AG04449 (cell line): ENCODE results near the gene CHD5.
A peak's percentile ranks its signal among the peaks of the same experiment; 100 is the strongest.

Source experiments
- CTCF ChIA-PET: fragments of 350-600 bp; formaldehyde crosslinking; extraction: SDS; loops from one replicate; lab custom pipeline; 2021; ENCODE audit warnings: antibody characterized with exemption; lab: Yijun Ruan, JAX
- POLR2A ChIA-PET: fragments of 400-600, 350-600 bp; formaldehyde crosslinking; extraction: SDS; loops from one replicate; lab custom pipeline; 2020; ENCODE audit warnings: antibody characterized with exemption, inconsistent platforms; lab: Yijun Ruan, JAX
- DNase-seq: peaks from one replicate; pipeline ENCODE4 v3.0.0-alpha.2; 2010; ENCODE audit warnings: low read depth, low spot score
- H3K4me3 ChIP-seq: 2 replicates; pipeline ENCODE4 v1.5.1; 2011; ENCODE audit warnings: low read depth, mild to moderate bottlenecking, control low read depth, low read length
- CTCF ChIP-seq: IDR thresholded peaks from one replicate; pipeline ENCODE4 v1.5.1; 2011; ENCODE audit warnings: mild to moderate bottlenecking, moderate library complexity, low read length, control low read depth, inconsistent platforms; ENCODE audit not compliant: insufficient read depth; ENCODE audit errors: missing control alignments

The CHD5 gene

GRCh38 chr1:6130036-6130435, 50.1 kb downstream of the CHD5 start:
- H3K4me3 ChIP-seq = no peak overlapping the region
- no peak for DNase-seq
- no peak for TF ChIP-seq CTCF
- ChIA-PET POLR2A (no interaction called here), CTCF (no interaction called here)

GRCh38 chr1:6129313-6129712, 50.8 kb downstream of the CHD5 start:
- H3K4me3 ChIP-seq = no peak overlapping the region
- CTCF ChIA-PET = no interaction called here
- POLR2A ChIA-PET = no interaction called here
- TF ChIP-seq CTCF = no peak
- no peak for DNase-seq

- DNase-seq = no peak
- CTCF ChIA-PET = interaction anchor here (1.1 kb wide), 1 partner anchor 10 kb away, joined by 4 read pairs; no protein-coding TSS in a partner anchor
- no peak overlapping the region for H3K4me3 ChIP-seq
- TF ChIP-seq CTCF = no peak
- POLR2A ChIA-PET = no interaction called here
These were observed 51.6 kb downstream of the CHD5 start for GRCh38 chr1:6128276-6129081.

- ChIA-PET POLR2A (no interaction called here), CTCF (interaction anchor here (1.1 kb wide), 1 partner anchor 9 kb away, joined by 4 read pairs; no protein-coding TSS in a partner anchor)
- no peak for DNase-seq
- peak overlapping the region; percentile 15 for H3K4me3 ChIP-seq
- TF ChIP-seq CTCF = no peak
These were observed 52.4 kb downstream of the CHD5 start for GRCh38 chr1:6127587-6128163.

GRCh38 chr1:6126521-6127067, 53.5 kb downstream of the CHD5 start:
- TF ChIP-seq CTCF = no peak
- DNase-seq = no peak
- POLR2A ChIA-PET = no interaction called here
- CTCF ChIA-PET = no interaction called here
- H3K4me3 ChIP-seq = no peak overlapping the region

GRCh38 chr1:6126028-6126427, 54.1 kb downstream of the CHD5 start:
- CTCF ChIA-PET = no interaction called here
- no peak for DNase-seq
- POLR2A ChIA-PET = no interaction called here
- H3K4me3 ChIP-seq = no peak overlapping the region
- no peak for TF ChIP-seq CTCF
